Fibroblast of mammary gland (primary cell): ENCODE measurements around the gene CDC25C.
"Not testable (repeated sequence)": the region's sequence is repeated elsewhere in the genome, so short reads cannot be mapped to it uniquely, and the experiment has no call there.

Experiments used
- DNase-seq: peaks from one replicate; pipeline ENCODE4 v3.0.0-alpha.2; 2010; ENCODE audit warnings: low read depth
- H3K4me3 ChIP-seq: 2 replicates; pipeline ENCODE4 v1.5.1; 2011; ENCODE audit warnings: low read depth, mild to moderate bottlenecking, low read length, moderate library complexity; ENCODE audit not compliant: control insufficient read depth
- CTCF ChIP-seq: conservative IDR thresholded peaks from 2 replicates; pipeline ENCODE4 v1.5.1; 2011; ENCODE audit warnings: low read depth, low read length, inconsistent platforms; ENCODE audit not compliant: control insufficient read depth, insufficient read depth

Gene CDC25C

GRCh38 chr5:138338411-138339090, 6.9 kb upstream of the CDC25C start:
- no peak for TF ChIP-seq CTCF
- H3K4me3 ChIP-seq: peak overlapping the region; percentile 94
- no peak for DNase-seq

GRCh38 chr5:138337685-138338410, 6.2 kb upstream of the CDC25C start, which contains the start of gene FAM53C:
Gene FAM53C (plus strand): TSS chr5:138338266. CDS start chr5:138341336, 3,070 bp downstream.
- DNase-seq: peak; percentile 86
- TF ChIP-seq CTCF: no peak
- H3K4me3 ChIP-seq: peak within 1 kb of the TSS; percentile 94

GRCh38 chr5:138336952-138337684, 5.5 kb upstream of the CDC25C start:
- peak overlapping the region; percentile 94 for H3K4me3 ChIP-seq
- DNase-seq: peak; percentile 82

GRCh38 chr5:138334867-138335447, 3.4 kb upstream of the CDC25C start:
- DNase-seq: peak; percentile 27
- no peak for TF ChIP-seq CTCF
- no peak overlapping the region for H3K4me3 ChIP-seq

More at GRCh38 chr5:138336952-138337684, 5.5 kb upstream of the CDC25C start:
- TF ChIP-seq CTCF: no peak

- DNase-seq: peak; percentile 35
- TF ChIP-seq CTCF: no peak
- H3K4me3 ChIP-seq: peak overlapping the region; percentile 53
These were observed 673 bp downstream of the CDC25C start for GRCh38 chr5:138330813-138331448.

GRCh38 chr5:138318211-138318610, 13.4 kb downstream of the CDC25C start:
- H3K4me3 ChIP-seq, DNase-seq: not testable (repeated sequence)
